SK-N-MC (cell line): Measurements from ENCODE around the gene FGF14.

Experiments
- DNase-seq: peaks from one replicate; pipeline ENCODE4 v3.0.0-alpha.2; 2011; ENCODE audit warnings: low read depth, low spot score
- H3K27ac ChIP-seq: fragments of 200-600 bp; sonication (generic); 2 replicates; pipeline ENCODE4 v1.5.1; 2016; ENCODE audit warnings: mixed run types
- H3K36me3 ChIP-seq: fragments of 200-600 bp; sonication (generic); 2 replicates; pipeline ENCODE4 v1.6.1; 2017; ENCODE audit warnings: antibody characterized with exemption, low read length, mixed read lengths; ENCODE audit not compliant: insufficient read depth
- H3K4me3 ChIP-seq: fragments of 200-600 bp; sonication (generic); 2 replicates; pipeline ENCODE4 v1.5.1; 2016
- H3K9ac ChIP-seq: fragments of 200-600 bp; sonication (generic); 2 replicates; pipeline ENCODE4 v1.8.0; 2017; ENCODE audit warnings: mixed run types, mixed read lengths; ENCODE audit not compliant: insufficient read length
- H3K9me3 ChIP-seq: fragments of 200-600 bp; sonication (generic); 2 replicates; pipeline ENCODE4 v1.6.1; 2017; ENCODE audit warnings: low read depth, mild to moderate bottlenecking, antibody characterized with exemption, low read length, moderate library complexity, mixed read lengths
- EZH2 ChIP-seq: fragments of 200-600 bp; sonication (generic); IDR thresholded peaks from one replicate; pipeline ENCODE4 v1.6.1; 2017; ENCODE audit warnings: antibody characterized with exemption
- FOXP2 ChIP-seq: optimal IDR thresholded peaks from 2 replicates; pipeline ENCODE3; 2011; ENCODE audit warnings: mild to moderate bottlenecking, moderate library complexity; ENCODE audit not compliant: insufficient read depth; ENCODE audit errors: extremely low read length, control extremely low read depth
- POLR2AphosphoS5 ChIP-seq: IDR thresholded peaks from 2 replicates; pipeline ENCODE4 v1.6.1; 2012; ENCODE audit warnings: mild to moderate bottlenecking, low read depth, low read length, borderline replicate concordance

The FGF14 gene

GRCh38 chr13:101941095-101941783 lies 460.6 kb downstream of the FGF14 start:
- H3K9ac ChIP-seq = no peak overlapping the region
- no peaks in the 10 kb centered on the region for H3K9me3 ChIP-seq
- TF ChIP-seq EZH2 (no peak), POLR2AphosphoS5 (no peak), FOXP2 (no peak)
- H3K4me3 ChIP-seq = no peak overlapping the region
- DNase-seq = no peak
- no peaks in the 10 kb centered on the region for H3K36me3 ChIP-seq
- peak overlapping the region; percentile 33; the same call in 1 of the 2 replicates for H3K27ac ChIP-seq

- no peaks in the 10 kb centered on the region for H3K9me3 ChIP-seq
- no peak overlapping the region for H3K9ac ChIP-seq
- no peak overlapping the region for H3K27ac ChIP-seq
- no peak overlapping the region for H3K4me3 ChIP-seq
- H3K36me3 ChIP-seq = no peaks in the 10 kb centered on the region
- DNase-seq = no peak
- TF ChIP-seq EZH2 (no peak), FOXP2 (no peak), POLR2AphosphoS5 (no peak)
These were observed 462.5 kb downstream of the FGF14 start for GRCh38 chr13:101939370-101939769.

- H3K9me3 ChIP-seq = no peaks in the 10 kb centered on the region
- H3K27ac ChIP-seq = no peak overlapping the region
- no peak for TF ChIP-seq POLR2AphosphoS5
- no peak for TF ChIP-seq FOXP2
- no peak for TF ChIP-seq EZH2
- no peaks in the 10 kb centered on the region for H3K36me3 ChIP-seq
- no peak overlapping the region for H3K4me3 ChIP-seq
- H3K9ac ChIP-seq = no peak overlapping the region
- DNase-seq = no peak
These were observed 466.0 kb downstream of the FGF14 start for GRCh38 chr13:101935828-101936227.

- TF ChIP-seq POLR2AphosphoS5 (no peak), EZH2 (no peak), FOXP2 (no peak)
- H3K9me3 ChIP-seq = no peaks in the 10 kb centered on the region
These were observed 470.7 kb downstream of the FGF14 start for GRCh38 chr13:101931186-101931585.

GRCh38 chr13:101930331-101930730 lies 471.5 kb downstream of the FGF14 start:
- no peak for DNase-seq
- Histone ChIP-seq H3K36me3 (no peaks in the 10 kb centered on the region), H3K9me3 (no peaks in the 10 kb centered on the region), H3K4me3 (0 out of 2 replicates have a peak overlapping the region, but pooled peaks have one; percentile 1), H3K9ac (no peak overlapping the region), H3K27ac (0 out of 2 replicates have a peak overlapping the region, but pooled peaks have one; percentile 0)
- no peak for TF ChIP-seq POLR2AphosphoS5

More at GRCh38 chr13:101931186-101931585, 470.7 kb downstream of the FGF14 start:
- Histone ChIP-seq H3K9ac (no peak overlapping the region), H3K36me3 (no peaks in the 10 kb centered on the region), H3K4me3 (no peak overlapping the region), H3K27ac (no peak overlapping the region)
- no peak for DNase-seq

- DNase-seq = no peak
- TF ChIP-seq FOXP2 (no peak), EZH2 (no peak), POLR2AphosphoS5 (no peak)
- H3K27ac ChIP-seq = no peak overlapping the region
- no peaks in the 10 kb centered on the region for H3K36me3 ChIP-seq
- H3K4me3 ChIP-seq = no peak overlapping the region
- no peaks in the 10 kb centered on the region for H3K9me3 ChIP-seq
- no peak overlapping the region for H3K9ac ChIP-seq
These were observed 476.1 kb downstream of the FGF14 start for GRCh38 chr13:101925731-101926130.

- Histone ChIP-seq H3K27ac (no peak overlapping the region), H3K36me3 (no peaks in the 10 kb centered on the region), H3K4me3 (no peak overlapping the region), H3K9me3 (no peaks in the 10 kb centered on the region), H3K9ac (no peak overlapping the region)
- no peak for TF ChIP-seq FOXP2
- DNase-seq = no peak
These were observed 482.2 kb downstream of the FGF14 start for GRCh38 chr13:101919541-101920181.

GRCh38 chr13:101917833-101918661 lies 483.8 kb downstream of the FGF14 start:
- Histone ChIP-seq H3K9me3 (no peaks in the 10 kb centered on the region), H3K27ac (no peak overlapping the region), H3K4me3 (peak overlapping the region; percentile 77), H3K9ac (no peak overlapping the region), H3K36me3 (no peaks in the 10 kb centered on the region)
- TF ChIP-seq FOXP2 = no peak
- no peak for TF ChIP-seq EZH2
- TF ChIP-seq POLR2AphosphoS5 = no peak
- DNase-seq = no peak
